Thyroid gland (tissue), 4 donors: Measurements from ENCODE around the gene PPM1L. TPM values are rescaled to one million over a fixed set of nuclear protein-coding genes. Genes with fewer than 3 reads are reported as not detected.
A peak's percentile ranks its signal among the peaks of the same experiment; 100 is the strongest.

Experiments
- DNase-seq, 2 donors: peaks; one replicate each; pipeline ENCODE4 v3.0.0-alpha.2; 2019
- H3K27ac ChIP-seq, 3 donors: fragments of 200-600 bp; sonication (generic); 1 replicate in 2 of 3; 2 replicates in 1 of 3; pipeline ENCODE4 v1.5.1; 2016 to 2019; ENCODE audit warnings: mild to moderate bottlenecking in 1 of 3, moderate library complexity in 1 of 3
- H3K27me3 ChIP-seq: fragments of 200-600 bp; sonication (generic); one replicate; pipeline ENCODE4 v1.5.1; 2019
- H3K36me3 ChIP-seq, 2 donors: fragments of 200-600 bp; sonication (generic); one replicate each; pipeline ENCODE4 v1.5.1; 2016 to 2019
- H3K4me1 ChIP-seq, 2 donors: fragments of 200-600 bp; sonication (generic); one replicate each; pipeline ENCODE4 v1.5.1; 2017 to 2019
- H3K4me3 ChIP-seq, 3 donors: fragments of 200-600 bp; sonication (generic); replicated peaks in 1 of 3; 1 replicate in 2 of 3; 2 replicates in 1 of 3; pipeline ENCODE4 v1.5.1; 2016; ENCODE audit warnings: mild to moderate bottlenecking in 1 of 3
- H3K9me3 ChIP-seq: fragments of 200-600 bp; sonication (generic); one replicate; pipeline ENCODE4 v1.5.1; 2017
- CTCF ChIP-seq, 6 experiments: fragments of 200-600 bp in 3 of 6; fragments of 450-650 bp in 3 of 6; sonication (generic) in 3 of 6; IDR thresholded peaks; one replicate each; pipeline ENCODE4 v1.5.1; 2016 to 2019; ENCODE audit warnings: antibody characterized with exemption in 6 of 6, mild to moderate bottlenecking in 2 of 6, inconsistent platforms in 1 of 6, moderate library complexity in 1 of 6
- POLR2A ChIP-seq, 2 donors: fragments of 450-650 bp; IDR thresholded peaks; one replicate each; pipeline ENCODE4 v1.6.1; 2017; ENCODE audit warnings: antibody characterized with exemption in 2 of 2, mild to moderate bottlenecking in 2 of 2, moderate library complexity in 1 of 2
- WGBS, 2 donors: methylation state at CpG; one replicate each; pipeline ENCODE4 v1.1.5; 2017; 5-methylcytosine and 5-hydroxymethylcytosine counted together
- intact Hi-C: fragments of 100-400 bp; cut with DNase I; formaldehyde crosslinking; loops from one replicate; pipeline ENCODE4 v1.15.1; 2023
- total RNA-seq, 4 donors: library from RNA; depleted of rRNA; stranded (reverse); fragments of >200 nt; gene quantifications; one replicate each; pipeline ENCODE4 v1.2.3, GENCODE V29; 2016

PPM1L gene
- total RNA-seq, 4 donors from 2014 or later, result 47.2 to 77.4 (median 50.4) TPM

GRCh38 chr3:160950954-160951353 lies 194.9 kb downstream of the PPM1L start:
- no peaks in the 10 kb centered on the region for H3K36me3 ChIP-seq
- DNase-seq, result no peak
- intact Hi-C loops, result no loop called here
- peaks cover 2 to 4% of the 10 kb centered on the region in 2 donors for H3K4me1 ChIP-seq
- H3K27me3 ChIP-seq, result no peaks in the 10 kb centered on the region
- WGBS, 2 donors, result 85 to 88% methylated on average over 2 of the region's 2 CpGs
- H3K9me3 ChIP-seq, result no peaks in the 10 kb centered on the region
- H3K27ac ChIP-seq, result no peak overlapping the region
- H3K4me3 ChIP-seq, result no peak overlapping the region
- TF ChIP-seq POLR2A (IDR thresholded peaks at IDR 0.05), result no peak
- TF ChIP-seq CTCF (IDR thresholded peaks at IDR 0.05), result no peak

- WGBS, 2 donors, result 79 to 81% methylated on average over 8 of the region's 8 CpGs
- Histone ChIP-seq H3K27me3 (no peaks in the 10 kb centered on the region), H3K27ac (no peak overlapping the region), H3K4me3 (no peak overlapping the region), H3K36me3 (no peaks in the 10 kb centered on the region), H3K9me3 (no peaks in the 10 kb centered on the region), H3K4me1 (peaks cover 2 to 4% of the 10 kb centered on the region in 2 donors)
- TF ChIP-seq CTCF (IDR thresholded peaks at IDR 0.05) (no peak), POLR2A (IDR thresholded peaks at IDR 0.05) (no peak)
- no peak for DNase-seq
- intact Hi-C loops, result no loop called here
These were observed 195.8 kb downstream of the PPM1L start for GRCh38 chr3:160951642-160952487.

- H3K4me1 ChIP-seq, result peaks cover under 1 to 4% of the 10 kb centered on the region in 2 donors
- intact Hi-C loops, result no loop called here
- no peaks in the 10 kb centered on the region for H3K9me3 ChIP-seq
- no peak overlapping the region for H3K27ac ChIP-seq
- DNase-seq, result no peak
- H3K27me3 ChIP-seq, result no peaks in the 10 kb centered on the region
- TF ChIP-seq POLR2A (IDR thresholded peaks at IDR 0.05), result no peak
- TF ChIP-seq CTCF (IDR thresholded peaks at IDR 0.05), result no peak
- H3K4me3 ChIP-seq, result no peak overlapping the region
- H3K36me3 ChIP-seq, result no peaks in the 10 kb centered on the region
- 92 to 94% methylated on average over 3 of the region's 3 CpGs for WGBS, 2 donors
These were observed 197.7 kb downstream of the PPM1L start for GRCh38 chr3:160953686-160954085.

GRCh38 chr3:160956785-160957184 lies 200.8 kb downstream of the PPM1L start:
- Histone ChIP-seq H3K36me3 (no peaks in the 10 kb centered on the region), H3K27me3 (no peaks in the 10 kb centered on the region), H3K4me1 (peaks cover 0 to 8% of the 10 kb centered on the region in 2 donors), H3K4me3 (no peak overlapping the region), H3K9me3 (no peaks in the 10 kb centered on the region), H3K27ac (no peak overlapping the region)
- no peak for DNase-seq
- intact Hi-C loops, result no loop called here
- TF ChIP-seq POLR2A (IDR thresholded peaks at IDR 0.05) (no peak), CTCF (IDR thresholded peaks at IDR 0.05) (peak in 2 of 6 experiments; percentile 19 to 23)

GRCh38 chr3:160960568-160960967 lies 204.5 kb downstream of the PPM1L start:
- DNase-seq, result no peak
- Histone ChIP-seq H3K27me3 (no peaks in the 10 kb centered on the region), H3K9me3 (no peaks in the 10 kb centered on the region), H3K27ac (no peak overlapping the region), H3K4me1 (peaks cover 0 to 4% of the 10 kb centered on the region in 2 donors), H3K4me3 (no peak overlapping the region), H3K36me3 (no peaks in the 10 kb centered on the region)
- TF ChIP-seq CTCF (IDR thresholded peaks at IDR 0.05) (no peak), POLR2A (IDR thresholded peaks at IDR 0.05) (no peak)
- 83 to 87% methylated on average over 1 of the region's 1 CpG for WGBS, 2 donors
- intact Hi-C loops, result no loop called here
